ENCODE data around the gene RSPH1. TPM values are rescaled to one million over a fixed set of nuclear protein-coding genes. Genes with fewer than 3 reads are reported as not detected.
"Not testable (repeated sequence)": the region's sequence is repeated elsewhere in the genome, so short reads cannot be mapped to it uniquely, and the experiment has no call there.

Gene RSPH1
- total RNA-seq, 2 donors from 2014 or later: 0.25 TPM; not detected in 1

DNA sequence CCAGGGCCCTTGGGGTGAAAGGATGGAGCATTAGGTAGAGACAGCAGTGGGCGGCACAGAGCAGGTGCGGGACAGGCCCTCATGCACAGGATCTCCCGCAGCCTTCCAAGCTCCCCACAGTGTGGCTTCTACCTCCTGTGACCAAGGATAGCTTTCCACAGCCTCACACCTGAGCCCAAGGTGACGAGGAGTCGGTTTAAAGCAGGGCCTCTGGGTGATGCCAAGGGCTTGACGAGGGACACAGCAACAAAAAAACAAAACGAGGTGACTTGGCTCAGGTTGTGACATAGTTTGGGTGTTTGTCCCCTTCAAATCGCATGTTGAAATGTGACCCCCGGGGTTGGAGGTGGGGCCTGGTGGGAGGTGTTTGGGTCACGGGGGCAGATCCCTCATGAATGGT is 15.3 kb downstream of the RSPH1 start:
- Mint-ChIP-seq H3K4me3 (no peak overlapping the region), H3K27me3 (peaks cover 11 to 14% of the 10 kb centered on the region in 2 donors), H3K36me3 (no peaks in the 10 kb centered on the region), H3K9me3 (no peaks in the 10 kb centered on the region), H3K4me1 (ENCODE audit: low read depth in 2 of 2) (no peaks in the 10 kb centered on the region), H3K27ac (no peak overlapping the region)
- ATAC-seq (no peak), DNase-seq (ENCODE audit: low spot score) (no peak)

DNA sequence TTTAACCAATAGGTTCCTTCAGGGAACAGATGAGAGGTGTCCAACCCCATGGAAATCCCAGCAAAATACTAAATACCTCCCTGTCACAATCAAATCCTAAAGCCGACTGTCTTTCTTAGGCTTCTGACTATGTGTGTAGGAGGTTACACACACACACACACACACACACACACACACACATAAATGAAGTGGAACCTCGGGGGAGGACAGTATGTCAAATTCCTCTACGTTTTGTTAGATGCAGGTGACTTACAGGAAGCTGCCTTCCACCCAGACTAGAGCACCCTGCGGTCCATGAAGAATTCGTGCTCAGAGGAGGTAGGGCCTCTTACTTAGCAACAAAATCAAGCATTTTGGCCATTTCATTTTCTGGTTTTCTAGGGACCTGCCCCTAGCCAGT is 16.4 kb downstream of the RSPH1 start:
- Mint-ChIP-seq H3K4me1 (ENCODE audit: low read depth in 2 of 2) (peaks cover 0 to 4% of the 10 kb centered on the region in 2 donors), H3K27ac (no peak overlapping the region), H3K27me3 (peaks cover 9 to 19% of the 10 kb centered on the region in 2 donors), H3K36me3 (no peaks in the 10 kb centered on the region), H3K9me3 (no peaks in the 10 kb centered on the region), H3K4me3 (no peak overlapping the region)
- DNase-seq (ENCODE audit: low spot score) (no peak), ATAC-seq (no peak)

DNA sequence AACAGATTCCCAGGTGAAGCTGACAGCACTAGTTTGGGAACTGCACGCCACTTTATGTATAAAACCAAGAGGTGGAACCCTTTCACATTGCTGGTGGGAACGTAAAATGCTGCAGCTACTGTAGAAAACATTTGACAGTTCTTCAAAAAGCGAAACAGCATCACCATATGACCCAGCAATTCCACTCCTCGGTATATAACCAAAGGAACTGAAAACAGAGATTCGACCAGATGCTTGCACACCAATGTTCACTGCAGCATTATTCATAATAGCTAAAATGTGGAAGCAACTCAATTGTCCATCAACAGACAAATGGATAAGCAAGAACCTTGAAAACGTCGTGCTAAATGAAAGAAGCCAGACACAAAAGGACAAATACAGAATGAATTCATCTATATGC is 17.5 kb downstream of the RSPH1 start:
- Mint-ChIP-seq H3K4me1 (ENCODE audit: low read depth in 2 of 2) (peaks cover 0 to 7% of the 10 kb centered on the region in 2 donors), H3K27ac (no peak overlapping the region), H3K27me3 (peaks cover 14 to 21% of the 10 kb centered on the region in 2 donors), H3K4me3 (no peak overlapping the region), H3K36me3 (no peaks in the 10 kb centered on the region), H3K9me3 (no peaks in the 10 kb centered on the region)
- ATAC-seq (no peak), DNase-seq (ENCODE audit: low spot score) (no peak)

DNA sequence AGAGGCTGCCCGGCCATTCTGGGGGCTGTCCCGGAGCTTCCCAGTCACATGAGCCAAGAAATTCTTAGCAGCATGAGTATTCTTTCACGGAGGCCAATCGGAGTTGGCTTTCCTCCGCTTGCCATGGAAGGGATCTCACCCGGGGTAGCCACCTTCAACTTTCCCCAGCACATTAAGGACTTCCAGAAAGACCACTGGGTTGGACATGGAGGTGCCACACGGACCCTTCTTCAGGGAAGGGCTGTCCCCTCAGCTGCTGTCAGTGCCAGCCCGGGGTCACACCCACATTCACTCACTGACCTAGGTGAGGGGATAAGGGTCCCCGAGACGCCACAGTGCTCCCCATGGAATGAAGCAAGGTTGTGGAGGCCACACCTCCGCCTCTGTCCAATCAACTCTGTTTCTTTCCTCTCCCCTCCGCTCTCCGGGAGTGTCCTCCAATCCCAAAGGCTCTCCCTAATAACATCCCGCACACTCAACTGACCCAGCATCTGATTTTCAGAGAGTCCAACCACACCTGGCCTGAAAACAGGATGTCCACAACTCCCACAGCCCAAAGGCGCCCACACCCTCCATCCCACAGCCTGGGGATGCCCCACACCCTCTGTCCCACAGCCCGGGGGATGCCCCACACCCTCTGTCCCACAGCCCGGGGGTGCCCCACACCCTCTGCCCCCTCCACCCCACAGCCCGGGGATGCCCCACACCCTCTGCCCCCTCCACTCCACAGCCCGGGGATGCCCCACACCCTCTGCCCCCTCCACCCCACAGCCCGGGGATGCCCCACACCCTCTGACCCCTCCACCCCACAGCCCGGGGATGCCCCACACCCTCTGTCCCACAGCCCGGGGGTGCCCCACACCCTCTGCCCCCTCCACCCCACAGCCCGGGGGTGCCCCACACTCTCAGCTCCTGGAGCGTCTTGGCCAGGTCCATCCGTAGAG is 19.4 kb downstream of the RSPH1 start:
- ATAC-seq (peak in 1 of 2 donors; percentile 24), DNase-seq (ENCODE audit: low spot score) (no peak)
- no peak overlapping the region for H3K4me3 Mint-ChIP-seq
- H3K9me3 Mint-ChIP-seq: no peaks in the 10 kb centered on the region
- H3K27me3 Mint-ChIP-seq: peaks cover 14 to 20% of the 10 kb centered on the region in 2 donors
- no peak overlapping the region for H3K27ac Mint-ChIP-seq
- peaks cover 0 to 7% of the 10 kb centered on the region in 2 donors for H3K4me1 Mint-ChIP-seq (ENCODE audit: low read depth in 2 of 2)
- H3K36me3 Mint-ChIP-seq: no peaks in the 10 kb centered on the region

DNA sequence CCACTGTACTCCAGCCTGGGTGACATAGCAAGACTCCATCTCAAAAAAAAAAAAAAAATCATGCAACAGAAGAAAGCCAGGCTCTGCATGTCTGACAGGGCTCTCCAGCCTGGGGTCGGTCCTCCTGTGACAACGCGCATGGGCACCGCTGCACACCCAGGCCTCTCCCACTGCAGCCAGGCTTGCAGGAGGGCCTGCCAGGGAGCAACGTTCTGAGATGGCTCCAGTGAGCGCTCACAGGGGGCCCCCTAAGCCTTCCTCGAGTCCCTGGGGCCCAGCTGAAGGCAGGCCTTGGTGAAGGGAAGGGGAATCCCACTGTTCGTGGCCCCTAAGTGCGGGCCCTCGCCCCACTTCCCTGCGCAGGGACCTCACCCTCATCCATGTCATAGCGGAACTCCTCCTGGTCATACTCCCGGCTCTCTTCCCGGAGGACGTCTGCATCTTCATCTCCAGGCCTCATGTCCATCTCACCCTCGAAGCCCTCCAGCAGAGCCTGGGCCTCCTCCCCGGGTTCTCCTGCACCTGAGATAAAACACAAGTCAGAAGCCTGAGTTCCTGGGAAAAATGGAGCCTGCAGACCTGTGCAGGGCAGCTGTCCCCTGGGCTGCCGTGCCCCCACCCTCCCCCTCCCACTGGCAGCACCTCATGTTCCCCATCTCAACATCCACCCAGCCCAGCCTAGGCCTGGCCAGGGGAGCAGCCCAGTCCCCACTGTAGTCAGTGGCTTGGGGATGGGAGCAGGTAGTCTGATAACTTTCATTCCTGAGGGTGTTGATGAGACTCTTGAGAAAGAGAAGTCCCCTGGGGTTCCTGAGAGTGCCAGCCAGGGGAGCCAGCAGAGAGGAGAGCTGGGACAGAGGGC is 20.3 kb downstream of the RSPH1 start:
- H3K9me3 Mint-ChIP-seq: no peaks in the 10 kb centered on the region
- ATAC-seq (no peak), DNase-seq (ENCODE audit: low spot score) (no peak)
- no peak overlapping the region for H3K4me3 Mint-ChIP-seq
- no peak overlapping the region for H3K27ac Mint-ChIP-seq
- peaks cover 12 to 20% of the 10 kb centered on the region in 2 donors for H3K27me3 Mint-ChIP-seq
- H3K4me1 Mint-ChIP-seq (ENCODE audit: low read depth in 2 of 2): peaks cover 0 to 7% of the 10 kb centered on the region in 2 donors
- no peaks in the 10 kb centered on the region for H3K36me3 Mint-ChIP-seq

DNA sequence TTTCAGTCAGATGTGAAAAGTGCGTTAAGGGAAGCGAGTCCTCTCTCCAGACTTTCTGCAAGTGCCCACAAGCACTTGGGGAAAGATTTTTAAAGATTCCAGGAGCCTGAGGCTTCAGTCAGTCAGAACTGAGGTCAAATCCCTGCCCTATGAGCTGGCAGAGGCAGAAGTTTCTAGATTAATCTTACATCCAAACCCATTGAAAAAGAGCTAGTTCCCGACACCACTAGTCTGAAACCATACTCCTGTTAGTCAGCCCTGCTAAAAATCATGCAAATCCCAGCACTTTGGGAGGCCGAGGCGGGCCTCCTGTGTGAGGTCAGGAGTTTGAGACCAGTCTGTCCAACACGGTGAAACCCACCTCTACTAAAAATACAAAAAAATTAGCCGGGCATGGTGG is 21.0 kb downstream of the RSPH1 start:
- no peak overlapping the region for H3K4me3 Mint-ChIP-seq
- no peaks in the 10 kb centered on the region for H3K9me3 Mint-ChIP-seq
- H3K27me3 Mint-ChIP-seq: peaks cover 12 to 20% of the 10 kb centered on the region in 2 donors
- no peaks in the 10 kb centered on the region for H3K36me3 Mint-ChIP-seq
- peak overlapping the region in 1 of 2 donors; percentile 17 for H3K27ac Mint-ChIP-seq
- H3K4me1 Mint-ChIP-seq (ENCODE audit: low read depth in 2 of 2): peaks cover 0 to 7% of the 10 kb centered on the region in 2 donors
- ATAC-seq (no peak), DNase-seq (ENCODE audit: low spot score) (peak; percentile 37)

DNA sequence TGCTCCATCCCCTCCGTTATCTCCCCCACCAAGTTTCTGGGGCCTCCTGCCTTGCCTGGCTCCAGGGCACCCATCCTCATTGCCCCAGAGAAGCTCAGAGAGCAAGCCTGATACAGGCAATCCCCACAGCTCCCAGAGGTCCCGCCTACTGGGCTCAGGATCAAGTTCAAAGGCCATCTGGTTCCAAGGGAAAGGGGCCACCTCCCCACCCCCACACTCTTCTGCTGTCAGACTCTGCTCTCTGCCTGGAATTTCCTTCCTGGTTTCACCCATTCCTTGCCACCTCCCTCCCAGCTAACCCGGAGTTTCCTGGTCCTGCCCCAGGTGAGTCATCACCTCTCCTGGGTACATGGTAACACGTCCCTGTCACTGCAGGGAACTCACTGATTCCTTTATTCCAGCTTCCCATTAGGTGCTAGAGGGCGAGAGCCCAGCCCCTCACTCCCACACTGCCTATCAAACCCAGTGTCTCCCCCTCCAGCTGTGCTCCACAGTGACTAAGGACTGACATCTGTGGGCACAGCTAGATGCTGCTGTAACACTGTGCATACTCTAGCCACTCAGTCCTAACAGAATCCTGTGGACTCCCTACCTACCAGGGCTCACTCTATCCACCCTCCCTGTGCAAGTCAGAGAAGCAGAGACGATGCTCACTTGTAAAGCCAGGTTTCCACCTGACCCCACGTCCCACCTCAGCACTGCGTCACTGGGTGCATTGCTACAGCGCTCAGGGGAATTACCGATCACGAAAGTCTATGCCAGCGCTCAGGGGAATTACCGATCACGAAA is 21.8 kb downstream of the RSPH1 start:
- Mint-ChIP-seq H3K4me3 (no peak overlapping the region), H3K9me3 (no peaks in the 10 kb centered on the region), H3K36me3 (no peaks in the 10 kb centered on the region), H3K27ac (peak overlapping the region in 1 of 2 donors; percentile 17), H3K27me3 (peaks cover 12 to 20% of the 10 kb centered on the region in 2 donors), H3K4me1 (ENCODE audit: low read depth in 2 of 2) (peaks cover 0 to 7% of the 10 kb centered on the region in 2 donors)
- DNase-seq (ENCODE audit: low spot score): peak; percentile 50
- peak in 1 of 2 donors; percentile 64 for ATAC-seq

DNA sequence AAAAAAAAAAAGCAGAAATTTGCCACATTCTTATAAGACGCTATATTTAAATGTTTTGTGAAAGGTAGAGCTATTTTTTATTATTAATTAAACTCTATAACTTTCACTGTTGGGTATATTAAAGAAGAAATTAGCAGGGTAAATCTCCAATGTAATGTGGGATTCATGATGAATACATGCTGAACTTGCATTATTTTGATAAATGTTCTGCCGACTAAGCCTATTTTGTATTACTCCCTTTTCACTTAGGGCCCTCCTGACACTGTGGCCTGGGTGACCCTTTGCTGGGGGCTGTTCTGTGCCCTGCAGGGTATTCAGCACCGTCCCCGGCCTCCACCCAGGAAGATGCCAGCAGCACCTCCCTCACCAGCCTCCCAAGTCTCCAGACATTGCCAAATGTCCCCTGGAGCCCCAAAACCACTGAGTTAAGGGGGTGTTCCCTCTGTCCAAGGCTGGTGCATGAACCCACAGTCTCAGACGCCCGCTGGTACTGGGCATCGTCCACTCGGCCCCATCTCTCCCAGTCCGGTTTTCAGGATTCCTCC is 22.5 kb downstream of the RSPH1 start:
- Mint-ChIP-seq H3K4me1 (ENCODE audit: low read depth in 2 of 2) (peaks cover 0 to 7% of the 10 kb centered on the region in 2 donors), H3K9me3 (no peaks in the 10 kb centered on the region), H3K27ac (peak overlapping the region in 1 of 2 donors; percentile 17), H3K36me3 (no peaks in the 10 kb centered on the region), H3K27me3 (peaks cover 9 to 17% of the 10 kb centered on the region in 2 donors), H3K4me3 (no peak overlapping the region)
- DNase-seq (ENCODE audit: low spot score) (peak; percentile 58), ATAC-seq (no peak)

DNA sequence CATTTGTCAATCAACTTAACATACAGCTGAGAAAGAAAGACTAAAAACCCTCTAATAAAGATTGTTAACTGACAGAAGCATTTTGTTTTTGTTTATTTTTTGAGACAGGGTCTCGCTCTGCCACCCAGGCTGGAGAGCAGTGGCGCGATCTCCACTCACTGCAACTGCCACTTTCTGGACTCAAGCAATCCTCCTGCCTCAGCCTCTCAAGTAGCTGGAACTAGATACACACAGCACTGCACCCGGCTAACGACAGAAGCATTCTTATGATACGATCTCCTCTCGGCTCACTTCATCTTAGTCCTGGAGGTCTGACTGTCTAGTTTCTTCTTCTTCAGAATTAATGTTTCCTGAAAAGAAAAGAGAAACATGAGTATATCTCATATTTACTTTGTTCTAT is 23.5 kb downstream of the RSPH1 start:
- peaks cover 2 to 10% of the 10 kb centered on the region in 2 donors for H3K4me1 Mint-ChIP-seq (ENCODE audit: low read depth in 2 of 2)
- DNase-seq (ENCODE audit: low spot score): no peak
- H3K27me3 Mint-ChIP-seq: peaks cover 12 to 15% of the 10 kb centered on the region in 2 donors
- H3K4me3 Mint-ChIP-seq: no peak overlapping the region
- H3K27ac Mint-ChIP-seq: no peak overlapping the region
- H3K36me3 Mint-ChIP-seq: no peaks in the 10 kb centered on the region
- H3K9me3 Mint-ChIP-seq: no peaks in the 10 kb centered on the region
- no peak for ATAC-seq

DNA sequence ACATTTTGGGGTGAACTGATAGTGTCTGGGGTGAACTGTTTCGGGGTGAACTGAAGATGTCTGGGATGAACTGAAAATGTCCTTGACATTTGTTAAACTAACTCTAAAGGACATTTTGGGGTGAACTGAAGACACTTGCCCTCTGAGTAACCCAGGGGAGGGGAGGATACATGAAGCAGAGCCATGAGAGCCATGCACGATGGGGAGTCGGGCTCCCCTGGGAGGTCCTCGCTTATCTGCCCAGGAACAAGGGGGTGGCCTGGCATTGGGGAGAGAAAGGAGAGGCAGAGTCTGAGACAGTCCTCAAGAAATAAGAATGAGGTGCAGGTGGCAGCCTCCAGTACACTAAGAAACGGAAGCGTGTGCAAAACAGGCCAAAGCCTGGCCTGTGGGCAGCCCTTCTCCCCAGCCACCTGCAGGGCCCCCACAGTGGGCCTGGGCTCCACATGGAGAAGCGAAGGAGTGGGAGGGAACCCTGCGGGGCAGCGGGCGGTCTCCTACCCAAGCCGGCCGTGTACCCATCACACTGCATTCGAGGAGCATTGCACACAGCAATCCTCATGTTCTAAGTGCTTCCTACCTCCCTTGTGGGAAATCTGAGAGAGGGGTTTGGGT is 24.2 kb downstream of the RSPH1 start:
- peaks cover 15 to 22% of the 10 kb centered on the region in 2 donors for H3K27me3 Mint-ChIP-seq
- ATAC-seq: no peak
- no peaks in the 10 kb centered on the region for H3K36me3 Mint-ChIP-seq
- H3K27ac Mint-ChIP-seq: no peak overlapping the region
- no peaks in the 10 kb centered on the region for H3K9me3 Mint-ChIP-seq
- DNase-seq (ENCODE audit: low spot score): peak; percentile 18
- peaks cover 9 to 16% of the 10 kb centered on the region in 2 donors for H3K4me1 Mint-ChIP-seq (ENCODE audit: low read depth in 2 of 2)
- no peak overlapping the region for H3K4me3 Mint-ChIP-seq

DNA sequence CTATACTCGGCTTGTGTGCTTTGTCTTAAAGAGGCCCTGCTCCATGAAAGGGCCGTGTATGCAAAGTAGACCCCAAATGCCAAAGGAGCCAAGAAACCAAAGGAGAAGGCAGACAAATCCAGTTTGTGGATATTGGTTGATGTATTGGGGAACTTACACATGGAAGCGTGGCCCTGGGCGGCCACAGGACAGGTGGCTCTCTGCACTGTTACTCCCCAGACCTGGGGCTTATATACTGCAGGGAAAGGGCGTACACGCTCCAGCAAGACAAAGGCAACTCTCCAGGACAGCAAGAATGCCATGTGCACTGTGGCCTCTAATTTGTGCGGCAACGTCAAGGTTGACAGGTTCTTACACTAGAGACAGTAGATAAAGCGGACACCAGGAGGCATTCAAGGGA is 24.8 kb downstream of the RSPH1 start:
- Mint-ChIP-seq H3K36me3 (no peaks in the 10 kb centered on the region), H3K27ac (no peak overlapping the region), H3K27me3 (peaks cover 15 to 24% of the 10 kb centered on the region in 2 donors), H3K9me3 (no peaks in the 10 kb centered on the region), H3K4me1 (ENCODE audit: low read depth in 2 of 2) (peaks cover 9 to 18% of the 10 kb centered on the region in 2 donors), H3K4me3 (no peak overlapping the region)
- no peak for DNase-seq (ENCODE audit: low spot score)
- no peak for ATAC-seq

DNA sequence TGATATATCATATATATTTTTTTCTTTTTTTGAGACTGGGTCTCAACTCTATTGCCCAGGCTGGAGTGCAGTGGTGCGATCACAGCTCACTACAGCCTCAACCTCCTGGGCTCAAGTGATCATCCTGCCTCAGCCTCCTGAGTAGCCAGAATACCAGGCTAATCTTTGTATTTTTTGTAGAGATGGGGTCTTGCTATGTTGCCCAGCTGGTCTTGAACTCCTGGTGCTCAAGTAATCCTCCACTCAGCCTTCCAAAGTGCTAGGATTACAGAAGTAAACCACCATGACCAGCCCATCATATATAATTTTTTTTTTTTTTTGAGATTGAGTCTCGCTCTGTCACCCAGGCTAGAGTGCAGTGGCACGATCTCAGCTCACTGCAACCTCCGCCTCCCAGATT is 26.3 kb downstream of the RSPH1 start:
- H3K27ac Mint-ChIP-seq; DNase-seq (ENCODE audit: low spot score); H3K9me3 Mint-ChIP-seq; H3K4me3 Mint-ChIP-seq; ATAC-seq; H3K36me3 Mint-ChIP-seq: not testable (repeated sequence)
- H3K4me1 Mint-ChIP-seq (ENCODE audit: low read depth in 2 of 2): peaks cover 22 to 29% of the 10 kb centered on the region in 2 donors
- peaks cover 18 to 21% of the 10 kb centered on the region in 2 donors for H3K27me3 Mint-ChIP-seq
